ENCODE measurements around the gene GPSM1.

Gene GPSM1

DNA sequence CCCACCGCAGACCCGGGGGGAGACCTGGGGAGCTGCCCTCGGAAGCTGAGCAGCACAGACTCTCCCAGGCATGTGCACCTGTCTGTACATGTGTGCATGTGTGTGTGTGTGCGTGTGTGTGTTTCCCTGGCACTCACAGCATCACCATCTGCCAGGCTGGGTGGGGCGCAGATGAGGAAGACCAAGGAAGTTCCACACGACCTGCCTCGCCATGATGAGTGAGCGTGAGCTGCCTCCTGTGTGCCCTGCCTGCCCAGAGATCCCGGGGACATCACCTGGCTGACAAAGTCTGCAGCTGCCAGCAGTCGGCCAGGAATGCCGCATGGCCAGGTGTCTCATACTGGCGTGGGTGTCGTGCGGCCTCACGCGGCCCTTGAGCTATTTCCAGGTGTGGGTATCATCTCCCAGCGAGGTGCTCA is 4.0 kb upstream of the GPSM1 start:
- Histone ChIP-seq H3K9me3 (ENCODE audit: control insufficient read depth, low read length) (peaks cover 5% of the 10 kb centered on the region), H3K4me1 (ENCODE audit: control insufficient read depth, insufficient read depth, low read length) (peaks cover 5% of the 10 kb centered on the region), H3K4me3 (ENCODE audit: low read length) (no peak overlapping the region), H3K9ac (ENCODE audit: low read length) (no peak overlapping the region), H3K27me3 (replicated peaks; ENCODE audit: control insufficient read depth, insufficient read depth, low read length) (no peaks in the 10 kb centered on the region), H3K36me3 (ENCODE audit: control insufficient read depth, insufficient read depth, low read length, severe bottlenecking) (no peaks in the 10 kb centered on the region)
- DNase-seq (ENCODE audit: low read depth), result no peak

DNA sequence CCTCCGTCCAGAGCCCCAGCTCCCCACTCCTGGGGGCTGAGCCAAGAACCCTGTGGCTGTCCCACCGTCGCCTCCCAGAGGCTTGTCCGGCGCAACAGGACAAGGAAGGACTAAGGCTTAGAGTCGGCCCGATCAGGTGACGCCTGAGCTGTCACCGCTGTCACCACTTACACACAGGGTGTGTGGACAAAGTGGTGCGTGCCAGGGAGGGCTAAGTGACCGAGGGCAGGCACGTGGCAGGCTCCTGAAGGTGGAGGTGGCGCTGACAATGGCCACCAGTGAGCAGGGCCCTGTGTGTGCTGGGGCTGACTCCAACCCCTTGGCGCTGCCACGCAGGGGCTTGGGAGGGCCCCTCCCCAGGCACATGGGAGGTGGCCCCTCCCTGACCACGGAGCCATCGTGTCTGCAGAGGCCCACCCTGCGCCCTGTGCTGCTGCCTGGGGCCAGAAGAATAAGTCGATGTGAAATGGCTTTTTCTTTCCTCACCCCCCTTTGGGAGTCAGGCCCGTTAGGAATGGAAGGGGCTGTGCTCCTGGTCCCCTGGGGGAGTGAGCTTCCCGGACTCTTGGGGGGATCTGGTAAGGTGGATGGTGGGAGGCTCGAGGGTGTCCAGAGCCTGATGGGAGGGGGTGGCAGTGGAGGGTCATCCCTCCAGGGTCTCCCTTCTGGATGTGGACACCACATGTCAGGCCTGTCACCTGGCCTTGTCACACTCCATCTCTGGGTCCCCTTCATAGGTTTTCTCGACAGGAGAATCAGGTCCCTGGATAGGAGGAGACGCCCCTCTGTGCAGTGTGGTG is 2.6 kb upstream of the GPSM1 start:
- H3K36me3 ChIP-seq (ENCODE audit: control insufficient read depth, insufficient read depth, low read length, severe bottlenecking), result no peaks in the 10 kb centered on the region
- H3K9me3 ChIP-seq (ENCODE audit: control insufficient read depth, low read length), result peaks cover 5% of the 10 kb centered on the region
- no peak overlapping the region for H3K9ac ChIP-seq (ENCODE audit: low read length)
- peaks cover 17% of the 10 kb centered on the region for H3K4me1 ChIP-seq (ENCODE audit: control insufficient read depth, insufficient read depth, low read length)
- no peak overlapping the region for H3K4me3 ChIP-seq (ENCODE audit: low read length)
- H3K27me3 ChIP-seq (replicated peaks; ENCODE audit: control insufficient read depth, insufficient read depth, low read length), result no peaks in the 10 kb centered on the region
- DNase-seq (ENCODE audit: low read depth), result no peak

DNA sequence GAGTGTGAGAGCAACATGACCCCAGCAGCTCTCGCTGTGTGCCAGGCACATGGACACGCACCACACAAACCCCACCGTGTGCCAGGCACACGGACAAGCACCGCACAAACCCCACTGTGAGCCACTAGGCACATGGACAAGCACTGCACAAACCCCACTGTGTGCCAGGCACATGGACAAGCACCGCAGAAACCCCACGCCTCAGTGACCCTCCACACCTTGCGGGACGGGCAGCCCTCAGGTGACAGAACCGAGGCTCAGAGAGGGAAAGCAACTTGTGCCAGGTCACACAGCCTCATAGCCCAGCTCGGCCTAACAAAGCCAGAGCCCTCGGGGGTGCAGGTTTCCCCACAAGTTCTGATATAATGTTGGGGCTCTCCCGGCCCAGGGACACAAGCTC is 2.0 kb upstream of the GPSM1 start:
- H3K4me3 ChIP-seq (ENCODE audit: low read length), result no peak overlapping the region
- peaks cover 5% of the 10 kb centered on the region for H3K9me3 ChIP-seq (ENCODE audit: control insufficient read depth, low read length)
- no peaks in the 10 kb centered on the region for H3K27me3 ChIP-seq (replicated peaks; ENCODE audit: control insufficient read depth, insufficient read depth, low read length)
- H3K36me3 ChIP-seq (ENCODE audit: control insufficient read depth, insufficient read depth, low read length, severe bottlenecking), result no peaks in the 10 kb centered on the region
- no peak for DNase-seq (ENCODE audit: low read depth)
- H3K9ac ChIP-seq (ENCODE audit: low read length), result no peak overlapping the region
- H3K4me1 ChIP-seq (ENCODE audit: control insufficient read depth, insufficient read depth, low read length), result peaks cover 17% of the 10 kb centered on the region

DNA sequence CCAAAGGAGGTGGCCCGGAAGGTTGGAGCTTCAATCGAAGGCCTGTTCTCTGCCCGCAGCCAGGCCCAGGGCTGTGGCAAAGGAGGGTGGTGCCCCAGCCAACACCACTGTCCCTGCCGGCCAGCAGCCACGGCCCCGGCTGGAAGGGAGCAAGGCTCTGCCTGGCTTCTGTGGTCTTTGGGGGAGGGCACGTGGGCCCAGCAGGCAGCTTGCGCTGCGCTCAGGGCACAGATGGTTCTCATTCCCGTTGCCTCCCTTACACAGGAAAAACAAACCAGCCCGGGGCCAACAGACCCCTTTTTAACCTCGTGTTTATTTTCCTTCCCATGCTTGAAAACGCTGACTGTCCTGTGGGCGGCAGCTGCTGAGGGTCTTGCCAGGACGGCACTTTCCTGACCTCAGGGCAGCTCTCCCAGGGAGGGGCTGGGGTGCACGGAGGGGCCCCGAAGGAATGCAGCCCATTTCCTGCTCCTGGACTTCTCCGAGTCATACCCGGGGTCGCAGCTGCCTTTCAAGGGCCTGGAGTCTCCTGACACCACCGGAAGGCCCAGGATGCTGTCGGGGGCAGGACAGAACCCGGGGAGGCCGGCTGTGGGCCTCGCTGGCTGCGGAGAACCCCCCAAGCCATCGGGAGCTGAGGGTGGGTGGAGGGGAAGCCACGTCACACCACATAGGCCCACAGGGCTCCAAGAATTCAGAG is 1.1 kb upstream of the GPSM1 start:
- Histone ChIP-seq H3K4me1 (ENCODE audit: control insufficient read depth, insufficient read depth, low read length) (peaks cover 17% of the 10 kb centered on the region), H3K4me3 (ENCODE audit: low read length) (no peak overlapping the region), H3K9me3 (ENCODE audit: control insufficient read depth, low read length) (peaks cover 2% of the 10 kb centered on the region), H3K36me3 (ENCODE audit: control insufficient read depth, insufficient read depth, low read length, severe bottlenecking) (no peaks in the 10 kb centered on the region), H3K27me3 (replicated peaks; ENCODE audit: control insufficient read depth, insufficient read depth, low read length) (no peaks in the 10 kb centered on the region), H3K9ac (ENCODE audit: low read length) (peak overlapping the region; percentile 40)
- peak; percentile 95 for DNase-seq (ENCODE audit: low read depth)

DNA sequence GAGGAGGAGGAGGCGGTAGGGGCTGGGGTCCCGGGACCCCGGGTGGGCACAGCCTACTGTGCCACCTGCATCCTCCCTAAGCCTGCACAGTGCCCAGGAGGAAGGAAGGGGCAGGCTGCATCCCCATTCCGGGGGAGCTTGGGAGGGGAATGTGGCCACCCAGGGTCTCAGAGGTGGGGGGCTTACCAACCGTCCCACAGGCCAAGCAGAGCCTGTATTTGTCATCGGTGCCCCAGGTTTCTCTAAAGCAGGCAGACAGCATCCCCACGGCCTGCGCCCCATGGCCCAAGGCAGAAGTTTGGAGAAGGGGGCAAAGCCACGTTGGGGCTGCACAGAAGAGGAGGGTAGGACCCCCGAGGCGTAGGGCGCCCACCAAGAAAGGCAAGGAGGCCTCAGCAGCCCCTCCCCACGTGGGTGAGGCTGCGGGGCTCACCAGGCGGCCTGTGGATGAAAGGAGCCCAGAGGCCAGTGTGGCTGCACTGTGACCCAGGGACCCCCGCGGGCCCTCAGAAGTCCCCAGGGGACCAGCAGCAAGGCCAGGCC is 507 bp upstream of the GPSM1 start:
- Histone ChIP-seq H3K4me1 (ENCODE audit: control insufficient read depth, insufficient read depth, low read length) (peaks cover 17% of the 10 kb centered on the region), H3K9ac (ENCODE audit: low read length) (peak overlapping the region; percentile 40), H3K36me3 (ENCODE audit: control insufficient read depth, insufficient read depth, low read length, severe bottlenecking) (no peaks in the 10 kb centered on the region), H3K9me3 (ENCODE audit: control insufficient read depth, low read length) (no peaks in the 10 kb centered on the region), H3K4me3 (ENCODE audit: low read length) (no peak overlapping the region), H3K27me3 (replicated peaks; ENCODE audit: control insufficient read depth, insufficient read depth, low read length) (no peaks in the 10 kb centered on the region)
- DNase-seq (ENCODE audit: low read depth), result peak; percentile 34

DNA sequence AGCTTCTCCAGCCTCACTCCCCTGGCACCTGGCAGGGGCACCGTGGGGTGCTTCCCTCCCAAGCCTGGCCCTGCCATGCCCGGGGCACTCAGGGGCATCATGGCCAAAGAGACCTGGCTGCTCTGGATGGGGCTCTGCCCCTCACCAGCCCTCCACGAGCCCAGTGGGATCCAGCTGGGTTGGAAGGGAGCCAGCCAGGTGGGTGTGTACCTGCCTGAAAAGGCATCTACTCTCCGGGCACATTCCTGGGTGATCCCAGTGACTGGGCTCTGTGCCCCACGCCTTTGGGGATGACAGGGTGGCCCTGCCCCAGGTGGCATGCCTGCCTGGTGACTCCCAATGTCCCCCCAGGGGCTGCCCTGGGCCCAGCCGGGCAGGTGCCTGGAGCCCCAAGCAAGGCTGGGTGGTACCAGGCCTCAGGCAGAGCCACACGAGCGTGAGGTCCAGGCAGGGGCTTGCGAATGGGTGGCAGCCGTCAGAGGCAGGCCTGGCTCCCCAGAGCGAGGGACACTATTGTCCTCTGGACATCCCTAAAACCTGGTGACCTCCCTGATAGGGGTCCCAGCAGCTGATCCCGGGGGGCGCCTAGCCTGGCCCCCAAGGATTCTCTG is 777 bp downstream of the GPSM1 start:
- Histone ChIP-seq H3K9me3 (ENCODE audit: control insufficient read depth, low read length) (no peaks in the 10 kb centered on the region), H3K4me3 (ENCODE audit: low read length) (peak overlapping the region; percentile 84), H3K4me1 (ENCODE audit: control insufficient read depth, insufficient read depth, low read length) (peaks cover 17% of the 10 kb centered on the region), H3K27me3 (replicated peaks; ENCODE audit: control insufficient read depth, insufficient read depth, low read length) (no peaks in the 10 kb centered on the region), H3K36me3 (ENCODE audit: control insufficient read depth, insufficient read depth, low read length, severe bottlenecking) (no peaks in the 10 kb centered on the region), H3K9ac (ENCODE audit: low read length) (peak overlapping the region; percentile 81)
- DNase-seq (ENCODE audit: low read depth), result peak; percentile 36

DNA sequence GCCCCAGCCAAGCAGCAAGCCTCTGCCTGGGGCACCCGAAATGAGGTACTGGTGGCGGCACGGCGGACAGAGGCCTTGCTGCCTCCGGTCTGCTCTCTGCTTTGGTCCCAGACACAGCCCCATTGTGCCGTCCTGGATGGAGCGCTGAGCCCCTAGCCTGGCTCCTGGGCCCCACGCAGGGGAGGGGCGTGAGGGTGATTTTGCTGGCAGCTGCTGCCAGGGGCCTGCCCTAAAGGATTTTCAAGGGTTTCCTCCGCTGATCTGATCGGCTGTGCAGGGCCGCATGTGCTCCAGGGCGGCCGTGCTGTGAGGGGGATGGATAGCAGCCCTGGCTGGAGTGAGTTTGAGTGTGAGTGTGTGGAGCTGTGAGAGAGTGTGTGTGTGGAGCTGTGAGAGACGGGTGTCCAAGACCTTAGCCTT is 1.3 kb downstream of the GPSM1 start:
- Histone ChIP-seq H3K9me3 (ENCODE audit: control insufficient read depth, low read length) (no peaks in the 10 kb centered on the region), H3K9ac (ENCODE audit: low read length) (peak overlapping the region; percentile 81), H3K4me3 (ENCODE audit: low read length) (peak overlapping the region; percentile 84), H3K36me3 (ENCODE audit: control insufficient read depth, insufficient read depth, low read length, severe bottlenecking) (no peaks in the 10 kb centered on the region), H3K27me3 (replicated peaks; ENCODE audit: control insufficient read depth, insufficient read depth, low read length) (no peaks in the 10 kb centered on the region), H3K4me1 (ENCODE audit: control insufficient read depth, insufficient read depth, low read length) (peaks cover 17% of the 10 kb centered on the region)
- peak; percentile 87 for DNase-seq (ENCODE audit: low read depth)

DNA sequence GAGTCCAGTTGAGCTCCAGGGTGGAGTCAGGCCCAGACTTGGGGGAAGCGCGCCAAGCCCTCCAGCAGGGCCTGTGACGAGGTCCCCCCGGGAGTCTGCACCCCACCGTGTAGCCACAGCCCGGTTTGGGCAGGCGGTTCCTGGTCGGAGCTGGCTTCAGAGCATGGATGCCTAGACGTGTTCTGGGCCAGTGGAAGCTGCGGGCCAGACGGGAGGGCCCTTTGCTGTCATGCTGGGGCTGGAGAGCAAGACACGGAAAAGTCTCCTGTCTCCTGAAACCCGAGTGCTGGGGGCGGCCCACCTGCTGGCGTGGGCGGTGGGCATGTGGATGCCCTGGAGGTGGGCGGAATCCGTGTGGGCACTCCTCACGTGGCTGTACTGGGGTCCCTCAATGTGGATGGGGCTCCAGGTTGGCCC is 1.9 kb downstream of the GPSM1 start:
- no peaks in the 10 kb centered on the region for H3K9me3 ChIP-seq (ENCODE audit: control insufficient read depth, low read length)
- peak overlapping the region; percentile 81 for H3K9ac ChIP-seq (ENCODE audit: low read length)
- H3K4me3 ChIP-seq (ENCODE audit: low read length), result peak overlapping the region; percentile 84
- H3K4me1 ChIP-seq (ENCODE audit: control insufficient read depth, insufficient read depth, low read length), result peaks cover 17% of the 10 kb centered on the region
- no peaks in the 10 kb centered on the region for H3K27me3 ChIP-seq (replicated peaks; ENCODE audit: control insufficient read depth, insufficient read depth, low read length)
- DNase-seq (ENCODE audit: low read depth), result peak; percentile 39
- H3K36me3 ChIP-seq (ENCODE audit: control insufficient read depth, insufficient read depth, low read length, severe bottlenecking), result no peaks in the 10 kb centered on the region

DNA sequence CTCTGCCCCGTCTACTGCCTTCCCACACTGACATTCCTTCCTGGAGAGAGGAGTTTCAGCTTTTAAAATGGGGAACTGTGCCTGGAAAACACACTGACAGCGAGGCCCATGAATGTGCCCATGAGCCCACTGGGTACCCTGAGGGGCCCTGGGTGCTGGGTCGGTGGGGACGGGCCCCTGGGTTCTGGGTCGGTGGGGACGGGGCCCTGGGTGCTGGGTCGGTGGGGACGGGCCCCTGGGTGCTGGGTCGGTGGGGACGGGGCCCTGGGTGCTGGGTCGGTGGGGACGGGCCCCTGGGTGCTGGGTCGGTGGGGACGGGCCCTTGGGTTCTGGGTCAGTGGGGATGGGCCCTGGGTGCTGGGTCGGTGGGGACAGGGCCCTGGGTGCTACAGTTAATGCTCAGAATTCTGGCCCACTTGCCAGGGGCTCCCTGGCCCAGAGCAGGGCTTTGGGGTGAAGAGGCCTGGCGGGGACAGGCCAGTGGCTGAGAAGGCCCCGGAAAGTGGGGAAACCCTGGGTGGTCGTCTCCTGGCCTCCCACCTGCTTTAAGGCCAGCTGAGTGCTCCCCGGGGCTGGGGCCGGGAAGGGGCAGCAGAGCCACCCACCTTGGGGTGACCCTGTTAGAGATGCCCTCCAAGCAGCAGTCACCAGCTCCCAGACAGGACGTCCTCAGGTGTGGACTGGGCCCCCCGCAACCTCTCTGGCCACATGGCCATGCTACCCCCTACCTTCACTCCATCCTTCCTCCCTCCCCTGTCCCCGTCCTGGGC is 2.5 kb downstream of the GPSM1 start:
- H3K27me3 ChIP-seq (replicated peaks; ENCODE audit: control insufficient read depth, insufficient read depth, low read length), result no peaks in the 10 kb centered on the region
- no peak for DNase-seq (ENCODE audit: low read depth)
- H3K4me3 ChIP-seq (ENCODE audit: low read length), result peak overlapping the region; percentile 84

DNA sequence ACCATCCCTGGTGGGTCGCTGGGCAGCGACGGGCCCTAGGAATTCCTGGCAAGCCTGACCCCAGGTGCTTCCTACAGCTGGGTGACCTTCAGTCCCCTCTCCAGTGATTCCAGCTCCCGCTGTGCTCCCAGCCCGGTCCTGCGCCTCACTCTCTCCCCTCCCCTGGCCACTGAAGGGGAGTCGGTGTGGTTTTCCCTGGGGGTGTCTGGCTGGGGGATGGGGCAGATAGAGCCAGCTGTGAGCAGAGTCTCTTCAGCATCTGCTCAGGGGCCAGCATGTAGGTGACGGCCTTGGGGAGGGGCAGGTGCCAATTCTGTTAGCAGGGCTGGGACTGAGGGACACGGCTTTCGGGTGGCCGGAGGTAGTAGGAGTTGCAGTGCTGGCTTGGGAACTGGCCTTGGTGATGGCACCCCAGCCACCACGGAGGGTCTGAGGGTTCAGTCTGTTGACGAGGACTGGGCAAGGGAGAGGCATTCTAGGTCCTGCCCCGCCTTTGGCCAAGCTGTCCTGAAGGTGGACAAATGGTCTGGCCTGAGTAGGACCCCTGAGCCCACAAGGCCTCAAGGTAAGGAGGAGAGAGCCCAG is 3.2 kb downstream of the GPSM1 start:
- H3K4me1 ChIP-seq (ENCODE audit: control insufficient read depth, insufficient read depth, low read length), result peaks cover 17% of the 10 kb centered on the region
- H3K36me3 ChIP-seq (ENCODE audit: control insufficient read depth, insufficient read depth, low read length, severe bottlenecking), result no peaks in the 10 kb centered on the region
- no peak overlapping the region for H3K9ac ChIP-seq (ENCODE audit: low read length)
- H3K27me3 ChIP-seq (replicated peaks; ENCODE audit: control insufficient read depth, insufficient read depth, low read length), result no peaks in the 10 kb centered on the region
- H3K9me3 ChIP-seq (ENCODE audit: control insufficient read depth, low read length), result no peaks in the 10 kb centered on the region
- no peak overlapping the region for H3K4me3 ChIP-seq (ENCODE audit: low read length)
- DNase-seq (ENCODE audit: low read depth), result no peak

More for the DNA sequence above, 2.5 kb downstream of the GPSM1 start:
- H3K4me1 ChIP-seq (ENCODE audit: control insufficient read depth, insufficient read depth, low read length), result peaks cover 17% of the 10 kb centered on the region
- no peaks in the 10 kb centered on the region for H3K36me3 ChIP-seq (ENCODE audit: control insufficient read depth, insufficient read depth, low read length, severe bottlenecking)
- peak overlapping the region; percentile 81 for H3K9ac ChIP-seq (ENCODE audit: low read length)
- no peaks in the 10 kb centered on the region for H3K9me3 ChIP-seq (ENCODE audit: control insufficient read depth, low read length)

All from adipocyte (in vitro differentiated cells).